OCI-LY7 (cell line): Measurements from ENCODE around the gene ANKRD11. TPM values are rescaled to one million over a fixed set of nuclear protein-coding genes. Genes with fewer than 3 reads are reported as not detected.
"Not testable (repeated sequence)": the region's sequence is repeated elsewhere in the genome, so short reads cannot be mapped to it uniquely, and the experiment has no call there.

Experiments
- BruUV-seq: library from RNA; stranded (reverse); fragments of 400-500 nt; replicated peaks from 2 replicates; lab custom pipeline; 2021; lab: Mats Ljungman, UMichigan
- CTCF ChIA-PET: fragments of 300-600 bp; sonication (Branson Sonifier 250); formaldehyde crosslinking; loops from one replicate; lab custom pipeline; 2022; ENCODE audit warnings: antibody characterized with exemption; ENCODE audit not compliant: unreplicated experiment; lab: Charles Lee
- POLR2A ChIA-PET: fragments of 300-600 bp; sonication (Branson Sonifier 250); formaldehyde crosslinking; loops from one replicate; lab custom pipeline; 2022; ENCODE audit warnings: antibody characterized with exemption; lab: Charles Lee
- DNase-seq: peaks from one replicate; pipeline ENCODE4 v3.0.0-alpha.2; 2015; ENCODE audit warnings: low spot score
- H2AFZ ChIP-seq: fragments of 200-600 bp; sonication (generic), shearing (Covaris generic); 2 replicates; pipeline ENCODE4 v1.6.1; 2014; ENCODE audit warnings: mild to moderate bottlenecking, antibody characterized with exemption, low read length, moderate library complexity
- H3K27ac ChIP-seq: fragments of 200-600 bp; sonication (generic); 2 replicates; pipeline ENCODE4 v1.5.1; 2014; ENCODE audit warnings: mixed run types, low read depth, mild to moderate bottlenecking, moderate library complexity, low read length, inconsistent platforms; ENCODE audit not compliant: poor library complexity, severe bottlenecking
- H3K36me3 ChIP-seq: fragments of 200-600 bp; sonication (generic); 2 replicates; pipeline ENCODE4 v1.6.1; 2014; ENCODE audit warnings: mild to moderate bottlenecking, antibody characterized with exemption, low read length, moderate library complexity, mixed read lengths; ENCODE audit not compliant: insufficient read depth
- H3K4me1 ChIP-seq: fragments of 200-600 bp; sonication (generic); 2 replicates; pipeline ENCODE4 v1.5.1; 2014; ENCODE audit warnings: mild to moderate bottlenecking, low read length; ENCODE audit not compliant: insufficient read depth, poor library complexity, severe bottlenecking
- H3K4me2 ChIP-seq: fragments of 200-600 bp; sonication (generic); 2 replicates; pipeline ENCODE4 v1.6.1; 2014; ENCODE audit warnings: mild to moderate bottlenecking, low read length
- H3K4me3 ChIP-seq: fragments of 200-600 bp; sonication (generic); 2 replicates; pipeline ENCODE4 v1.5.1; 2014; ENCODE audit warnings: mild to moderate bottlenecking, low read depth, low read length; ENCODE audit not compliant: poor library complexity, severe bottlenecking
- H3K79me2 ChIP-seq: fragments of 200-600 bp; sonication (generic); 2 replicates; pipeline ENCODE4 v1.6.1; 2016; ENCODE audit warnings: low read depth, mild to moderate bottlenecking, low read length, moderate library complexity, mixed read lengths; ENCODE audit not compliant: insufficient read depth
- H3K9me2 ChIP-seq: fragments of 200-600 bp; sonication (generic); 2 replicates; pipeline ENCODE4 v1.6.1; 2016; ENCODE audit warnings: mild to moderate bottlenecking, low read length, mixed read lengths; ENCODE audit not compliant: insufficient read depth
- H3K9me3 ChIP-seq: fragments of 200-600 bp; sonication (generic); 2 replicates; pipeline ENCODE4 v1.6.1; 2014; ENCODE audit warnings: mild to moderate bottlenecking, mixed run types, low read length, mixed read lengths
- H4K20me1 ChIP-seq: fragments of 200-600 bp; sonication (generic); 2 replicates; pipeline ENCODE4 v1.6.1; 2014; ENCODE audit warnings: mild to moderate bottlenecking, antibody characterized with exemption, low read length, moderate library complexity, mixed read lengths; ENCODE audit not compliant: insufficient read depth
- CTCF ChIP-seq: fragments of 200-600 bp; sonication (generic); conservative IDR thresholded peaks from 2 replicates; pipeline ENCODE4 v1.5.1; 2014; ENCODE audit warnings: mild to moderate bottlenecking, antibody characterized with exemption, low read length, moderate library complexity, mixed read lengths
- EZH2phosphoT487 ChIP-seq: fragments of 200-600 bp; sonication (generic); IDR thresholded peaks from 2 replicates; pipeline ENCODE4 v1.6.1; 2018; ENCODE audit warnings: low read depth, borderline replicate concordance, mild to moderate bottlenecking, mixed run types, antibody characterized with exemption, low read length, moderate library complexity, mixed read lengths
- intact Hi-C: fragments of 100-400 bp; cut with micrococcal nuclease; formaldehyde crosslinking; loops from one replicate; pipeline ENCODE4 v1.10.0; 2022; ENCODE audit not compliant: unreplicated experiment
- total RNA-seq, 2 experiments: library from RNA; depleted of rRNA in 1 of 2; stranded (reverse); fragments of >200 nt in 1 of 2; shearing (Covaris generic) in 1 of 2; gene quantifications; 2 replicates each; pipeline ENCODE4 v1.2.3, GENCODE V29; 2014 to 2022

Gene ANKRD11
- total RNA-seq, 2 experiments from 2014 or later: 89.1 to 251 TPM

DNA sequence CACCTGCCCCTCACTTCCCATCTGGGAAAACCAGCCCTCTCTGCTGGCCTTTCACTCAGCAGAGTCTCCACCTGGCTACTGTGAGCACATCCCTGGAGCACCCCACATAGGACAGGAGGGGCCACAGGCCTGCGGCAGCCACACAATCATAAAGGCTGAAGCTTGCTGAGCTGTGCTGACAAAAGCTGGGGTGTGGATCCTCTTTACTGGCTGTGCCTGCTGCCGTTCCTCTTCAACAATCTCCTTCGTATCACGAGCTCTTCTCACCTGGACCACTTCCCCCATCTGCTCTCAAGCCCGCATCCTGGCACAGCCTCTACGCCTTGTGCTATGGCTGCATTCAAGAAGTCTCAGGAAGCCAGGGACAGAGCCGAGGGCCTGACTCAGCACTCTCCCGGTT is 186.7 kb downstream of the ANKRD11 start:
- TF ChIP-seq CTCF (no peak), EZH2phosphoT487 (no peak)
- peaks cover 17% of the 10 kb centered on the region for H3K79me2 ChIP-seq
- no peaks in the 10 kb centered on the region for H3K9me3 ChIP-seq
- H3K9me2 ChIP-seq: no peaks in the 10 kb centered on the region
- BruUV-seq: no TSS peak
- intact Hi-C loops: no loop called here
- ChIA-PET CTCF (no interaction called here), POLR2A (no interaction called here)
- peaks cover 5% of the 10 kb centered on the region; the same call in 1 of the 2 replicates for H4K20me1 ChIP-seq
- peaks cover 64% of the 10 kb centered on the region for H3K36me3 ChIP-seq
- H3K4me1 ChIP-seq: peaks cover 8% of the 10 kb centered on the region
- H3K4me2 ChIP-seq: no peak overlapping the region
- no peak overlapping the region for H3K4me3 ChIP-seq
- H3K27ac ChIP-seq: no peak overlapping the region
- H2AFZ ChIP-seq: no peak overlapping the region
- no peak for DNase-seq

DNA sequence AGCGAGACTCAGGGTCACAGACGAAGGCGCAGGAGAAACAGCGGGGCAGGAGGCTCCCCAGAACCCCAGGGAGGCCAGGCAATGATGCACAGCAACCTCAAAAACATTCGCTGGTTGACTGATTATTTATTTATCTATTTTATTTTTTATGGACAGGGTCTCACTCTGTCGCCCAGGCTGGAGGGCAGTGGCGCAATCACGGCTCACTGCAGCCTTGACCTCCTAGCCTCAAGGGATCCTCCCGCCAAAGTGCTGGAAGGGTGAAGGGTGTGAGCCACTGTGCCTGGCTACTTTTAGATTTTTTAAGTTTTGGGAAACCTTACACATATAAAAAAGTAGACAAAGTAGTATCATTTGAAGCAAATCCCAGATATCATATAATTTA is 189.4 kb downstream of the ANKRD11 start:
- no peak overlapping the region for H2AFZ ChIP-seq
- no peaks in the 10 kb centered on the region for H3K9me3 ChIP-seq
- no peaks in the 10 kb centered on the region for H3K9me2 ChIP-seq
- POLR2A ChIA-PET: no interaction called here
- peaks cover 62% of the 10 kb centered on the region for H3K36me3 ChIP-seq
- no peaks in the 10 kb centered on the region for H4K20me1 ChIP-seq
- H3K4me2 ChIP-seq: no peak overlapping the region
- no peak overlapping the region for H3K27ac ChIP-seq
- no peaks in the 10 kb centered on the region for H3K4me1 ChIP-seq
- intact Hi-C loops: no loop called here
- DNase-seq: no peak
- peaks cover 3% of the 10 kb centered on the region; the same call in 1 of the 2 replicates for H3K79me2 ChIP-seq
- H3K4me3 ChIP-seq: no peak overlapping the region
- BruUV-seq: no TSS peak
- TF ChIP-seq CTCF (no peak), EZH2phosphoT487 (no peak)
- CTCF ChIA-PET: no interaction called here

- H3K27ac ChIP-seq: no peak overlapping the region
- DNase-seq: no peak
- BruUV-seq: no TSS peak
- CTCF ChIA-PET: no interaction called here
- no peak overlapping the region for H3K4me3 ChIP-seq
- intact Hi-C loops: no loop called here
- POLR2A ChIA-PET: no interaction called here
- H3K4me2 ChIP-seq: no peak overlapping the region
- no peaks in the 10 kb centered on the region for H4K20me1 ChIP-seq
- H3K9me2 ChIP-seq: no peaks in the 10 kb centered on the region
- peaks cover 62% of the 10 kb centered on the region for H3K36me3 ChIP-seq
- H3K79me2 ChIP-seq: peaks cover 4% of the 10 kb centered on the region; the same call in 1 of the 2 replicates
- no peak overlapping the region for H2AFZ ChIP-seq
- TF ChIP-seq CTCF: no peak
- no peaks in the 10 kb centered on the region for H3K9me3 ChIP-seq
- H3K4me1 ChIP-seq: no peaks in the 10 kb centered on the region
Observed at GRCh38 chr16:89300311-89300975, 189.9 kb downstream of the ANKRD11 start.

GRCh38 chr16:89299357-89300111 is 190.8 kb downstream of the ANKRD11 start:
- H3K4me1 ChIP-seq, BruUV-seq, H2AFZ ChIP-seq, H3K4me3 ChIP-seq, H3K9me2 ChIP-seq, H3K27ac ChIP-seq, H3K9me3 ChIP-seq, H3K79me2 ChIP-seq, intact Hi-C loops, CTCF ChIA-PET, DNase-seq, H3K4me2 ChIP-seq, H4K20me1 ChIP-seq, POLR2A ChIA-PET: not testable (repeated sequence)
- H3K36me3 ChIP-seq: peaks cover 54% of the 10 kb centered on the region
